ENCODE results near the gene RHBDL1.
A peak's percentile ranks its signal among the peaks of the same experiment; 100 is the strongest.
"Not testable (repeated sequence)": the region's sequence is repeated elsewhere in the genome, so short reads cannot be mapped to it uniquely, and the experiment has no call there.

RHBDL1 gene

GRCh38 chr16:711548-712320 lies 36.3 kb downstream of the RHBDL1 start:
- H3K9me3 ChIP-seq (ENCODE audit: insufficient read depth, low read depth, low read length), result no peaks in the 10 kb centered on the region
- no peak overlapping the region for H3K9ac ChIP-seq (ENCODE audit: low read depth, low read length)
- no peaks in the 10 kb centered on the region for H3K36me3 ChIP-seq (ENCODE audit: insufficient read depth, low read length)
- peaks cover 77% of the 10 kb centered on the region for H3K27me3 ChIP-seq (ENCODE audit: insufficient read depth, low read length)
- 19% methylated on average over 22 of the region's 25 CpGs for WGBS
- no peak overlapping the region for H3K27ac ChIP-seq (ENCODE audit: low read depth, low read length)
- no peak overlapping the region for H3K4me3 ChIP-seq (ENCODE audit: low read length)
- H3K4me1 ChIP-seq (ENCODE audit: insufficient read depth, low read length), result peaks cover 10% of the 10 kb centered on the region; the same call in 1 of the 2 replicates

- not testable (repeated sequence) for H3K27ac ChIP-seq (ENCODE audit: low read depth, low read length); H3K4me3 ChIP-seq (ENCODE audit: low read length); H3K9ac ChIP-seq (ENCODE audit: low read depth, low read length); H3K9me3 ChIP-seq (ENCODE audit: insufficient read depth, low read depth, low read length); H3K36me3 ChIP-seq (ENCODE audit: insufficient read depth, low read length)
- Histone ChIP-seq H3K27me3 (ENCODE audit: insufficient read depth, low read length) (peaks cover 69% of the 10 kb centered on the region), H3K4me1 (ENCODE audit: insufficient read depth, low read length) (peaks cover 11% of the 10 kb centered on the region; the same call in 1 of the 2 replicates)
- WGBS, result 49% methylated on average over 12 of the region's 13 CpGs
These were observed 37.3 kb downstream of the RHBDL1 start for GRCh38 chr16:712740-713250.

GRCh38 chr16:714079-714478 lies 38.6 kb downstream of the RHBDL1 start:
- Histone ChIP-seq H3K4me1 (ENCODE audit: insufficient read depth, low read length) (peaks cover 11% of the 10 kb centered on the region; the same call in 1 of the 2 replicates), H3K27ac (ENCODE audit: low read depth, low read length) (no peak overlapping the region), H3K9ac (ENCODE audit: low read depth, low read length) (no peak overlapping the region), H3K9me3 (ENCODE audit: insufficient read depth, low read depth, low read length) (no peaks in the 10 kb centered on the region), H3K4me3 (ENCODE audit: low read length) (no peak overlapping the region), H3K36me3 (ENCODE audit: insufficient read depth, low read length) (no peaks in the 10 kb centered on the region), H3K27me3 (ENCODE audit: insufficient read depth, low read length) (peaks cover 60% of the 10 kb centered on the region)
- 85% methylated on average over 11 of the region's 11 CpGs for whole genome bisulfite sequencing

- H3K27ac ChIP-seq (ENCODE audit: low read depth, low read length), result no peak within 1 kb of the TSS
- H3K36me3 ChIP-seq (ENCODE audit: insufficient read depth, low read length), result no peaks in the 10 kb centered on the region
- peak within 1 kb of the TSS; percentile 57 for H3K9ac ChIP-seq (ENCODE audit: low read depth, low read length)
- H3K4me1 ChIP-seq (ENCODE audit: insufficient read depth, low read length), result peaks cover 13% of the 10 kb centered on the region; the same call in 1 of the 2 replicates
- peaks cover 53% of the 10 kb centered on the region for H3K27me3 ChIP-seq (ENCODE audit: insufficient read depth, low read length)
- 9% methylated on average over 108 of the region's 108 CpGs for WGBS
- peak within 1 kb of the TSS; percentile 66 for H3K4me3 ChIP-seq (ENCODE audit: low read length)
- H3K9me3 ChIP-seq (ENCODE audit: insufficient read depth, low read depth, low read length), result no peaks in the 10 kb centered on the region
These were observed 39.3 kb downstream of the RHBDL1 start, which contains the start of gene METRN for GRCh38 chr16:714558-715476. TSS of gene METRN (plus strand) at chr16:715118. CDS start at chr16:715290, 172 bp downstream.

GRCh38 chr16:715477-716199 lies 40.2 kb downstream of the RHBDL1 start:
- WGBS, result 4% methylated on average over 74 of the region's 74 CpGs
- peaks cover 46% of the 10 kb centered on the region for H3K27me3 ChIP-seq (ENCODE audit: insufficient read depth, low read length)
- H3K4me3 ChIP-seq (ENCODE audit: low read length), result peak overlapping the region; percentile 66
- H3K4me1 ChIP-seq (ENCODE audit: insufficient read depth, low read length), result peaks cover 18% of the 10 kb centered on the region; the same call in 1 of the 2 replicates
- no peaks in the 10 kb centered on the region for H3K36me3 ChIP-seq (ENCODE audit: insufficient read depth, low read length)
- H3K27ac ChIP-seq (ENCODE audit: low read depth, low read length), result no peak overlapping the region
- H3K9me3 ChIP-seq (ENCODE audit: insufficient read depth, low read depth, low read length), result no peaks in the 10 kb centered on the region
- H3K9ac ChIP-seq (ENCODE audit: low read depth, low read length), result peak overlapping the region; percentile 57

- Histone ChIP-seq H3K4me1 (ENCODE audit: insufficient read depth, low read length) (peaks cover 18% of the 10 kb centered on the region; the same call in 1 of the 2 replicates), H3K27me3 (ENCODE audit: insufficient read depth, low read length) (peaks cover 40% of the 10 kb centered on the region), H3K27ac (ENCODE audit: low read depth, low read length) (no peak overlapping the region), H3K4me3 (ENCODE audit: low read length) (peak overlapping the region; percentile 66), H3K9me3 (ENCODE audit: insufficient read depth, low read depth, low read length) (no peaks in the 10 kb centered on the region), H3K36me3 (ENCODE audit: insufficient read depth, low read length) (no peaks in the 10 kb centered on the region), H3K9ac (ENCODE audit: low read depth, low read length) (0 out of 2 replicates have a peak overlapping the region, but pooled peaks have one; percentile 37)
- WGBS, result 14% methylated on average over 11 of the region's 12 CpGs
These were observed 40.7 kb downstream of the RHBDL1 start for GRCh38 chr16:716200-716568.

GRCh38 chr16:716768-717325 lies 41.4 kb downstream of the RHBDL1 start:
- 89% methylated on average over 29 of the region's 29 CpGs for WGBS
- Histone ChIP-seq H3K27ac (ENCODE audit: low read depth, low read length) (no peak overlapping the region), H3K4me3 (ENCODE audit: low read length) (peak overlapping the region; percentile 66; the same call in 1 of the 2 replicates), H3K36me3 (ENCODE audit: insufficient read depth, low read length) (no peaks in the 10 kb centered on the region), H3K9ac (ENCODE audit: low read depth, low read length) (no peak overlapping the region), H3K9me3 (ENCODE audit: insufficient read depth, low read depth, low read length) (no peaks in the 10 kb centered on the region), H3K27me3 (ENCODE audit: insufficient read depth, low read length) (peaks cover 38% of the 10 kb centered on the region), H3K4me1 (ENCODE audit: insufficient read depth, low read length) (peaks cover 18% of the 10 kb centered on the region; the same call in 1 of the 2 replicates)

- Histone ChIP-seq H3K9me3 (ENCODE audit: insufficient read depth, low read depth, low read length) (no peaks in the 10 kb centered on the region), H3K4me3 (ENCODE audit: low read length) (no peak overlapping the region), H3K27ac (ENCODE audit: low read depth, low read length) (no peak overlapping the region), H3K9ac (ENCODE audit: low read depth, low read length) (no peak overlapping the region), H3K36me3 (ENCODE audit: insufficient read depth, low read length) (no peaks in the 10 kb centered on the region), H3K27me3 (ENCODE audit: insufficient read depth, low read length) (peaks cover 36% of the 10 kb centered on the region), H3K4me1 (ENCODE audit: insufficient read depth, low read length) (peaks cover 18% of the 10 kb centered on the region; the same call in 1 of the 2 replicates)
- WGBS, result 76% methylated on average over 32 of the region's 32 CpGs
These were observed 42.2 kb downstream of the RHBDL1 start for GRCh38 chr16:717450-718245.

- H3K27me3 ChIP-seq (ENCODE audit: insufficient read depth, low read length), result peaks cover 36% of the 10 kb centered on the region
- H3K4me3 ChIP-seq (ENCODE audit: low read length), result no peak overlapping the region
- H3K9me3 ChIP-seq (ENCODE audit: insufficient read depth, low read depth, low read length), result no peaks in the 10 kb centered on the region
- peaks cover 4% of the 10 kb centered on the region; the same call in 1 of the 2 replicates for H3K36me3 ChIP-seq (ENCODE audit: insufficient read depth, low read length)
- 92% methylated on average over 9 of the region's 9 CpGs for WGBS
- no peak overlapping the region for H3K9ac ChIP-seq (ENCODE audit: low read depth, low read length)
- H3K27ac ChIP-seq (ENCODE audit: low read depth, low read length), result no peak overlapping the region
- H3K4me1 ChIP-seq (ENCODE audit: insufficient read depth, low read length), result peaks cover 18% of the 10 kb centered on the region; the same call in 1 of the 2 replicates
These were observed 42.9 kb downstream of the RHBDL1 start for GRCh38 chr16:718389-718788.

Data from HUES64 (cell line).